HG02884 (cell line): ENCODE data around the gene ISLR2.

Source experiments
- ATAC-seq: cut with Tn5 transposase; IDR thresholded peaks from one replicate; pipeline ENCODE4 v1.9.1; 2021; ENCODE audit warnings: mild to moderate bottlenecking, moderate library complexity; ENCODE audit not compliant: unreplicated experiment

The ISLR2 gene

GRCh38 chr15:74128785-74129585 is 1.4 kb upstream of the ISLR2 start:
- ATAC-seq: no peak

GRCh38 chr15:74129586-74130154 is 716 bp upstream of the ISLR2 start:
- no peak for ATAC-seq

GRCh38 chr15:74130849-74131627 is 652 bp downstream of the ISLR2 start:
- ATAC-seq: no peak

- ATAC-seq: no peak
These were observed 1.4 kb downstream of the ISLR2 start for GRCh38 chr15:74131628-74132413.

GRCh38 chr15:74132681-74133651 is 2.6 kb downstream of the ISLR2 start:
- no peak for ATAC-seq

GRCh38 chr15:74133694-74134386 is 3.5 kb downstream of the ISLR2 start:
- ATAC-seq: no peak

GRCh38 chr15:74134387-74135027 is 4.1 kb downstream of the ISLR2 start:
- no peak for ATAC-seq

GRCh38 chr15:74135041-74135565 is 4.7 kb downstream of the ISLR2 start:
- no peak for ATAC-seq

- no peak for ATAC-seq
These were observed 6.1 kb downstream of the ISLR2 start for GRCh38 chr15:74136540-74136813.

- ATAC-seq: no peak
These were observed 6.6 kb downstream of the ISLR2 start for GRCh38 chr15:74136814-74137536.

- no peak for ATAC-seq
These were observed 7.1 kb downstream of the ISLR2 start for GRCh38 chr15:74137537-74137894.

GRCh38 chr15:74138642-74139041 is 8.3 kb downstream of the ISLR2 start:
- no peak for ATAC-seq

- ATAC-seq: no peak
These were observed 11.2 kb downstream of the ISLR2 start for GRCh38 chr15:74141591-74141990.

GRCh38 chr15:74144153-74144775 is 13.9 kb downstream of the ISLR2 start:
- no peak for ATAC-seq

- no peak for ATAC-seq
These were observed 16.0 kb downstream of the ISLR2 start for GRCh38 chr15:74146277-74146800.

- ATAC-seq: no peak
These were observed 16.7 kb downstream of the ISLR2 start for GRCh38 chr15:74147051-74147450.

GRCh38 chr15:74155766-74156417 is 25.5 kb downstream of the ISLR2 start:
- no peak for ATAC-seq
